ENCODE data around the gene BLZF1. TPM values are rescaled to one million over a fixed set of nuclear protein-coding genes. Genes with fewer than 3 reads are reported as not detected.
A peak's percentile ranks its signal among the peaks of the same experiment; 100 is the strongest.

BLZF1 gene
- total RNA-seq, 1 experiment from 2014 or later = 19.6 TPM

- DNase-seq (ENCODE audit: low read depth, low spot score) (peak; percentile 76), ATAC-seq (peak; percentile 48)
- no peak for TF ChIP-seq POLR2AphosphoS5 (IDR thresholded peaks at IDR 0.05; ENCODE audit: low read depth, low read length)
- TF ChIP-seq, protein P1, sequence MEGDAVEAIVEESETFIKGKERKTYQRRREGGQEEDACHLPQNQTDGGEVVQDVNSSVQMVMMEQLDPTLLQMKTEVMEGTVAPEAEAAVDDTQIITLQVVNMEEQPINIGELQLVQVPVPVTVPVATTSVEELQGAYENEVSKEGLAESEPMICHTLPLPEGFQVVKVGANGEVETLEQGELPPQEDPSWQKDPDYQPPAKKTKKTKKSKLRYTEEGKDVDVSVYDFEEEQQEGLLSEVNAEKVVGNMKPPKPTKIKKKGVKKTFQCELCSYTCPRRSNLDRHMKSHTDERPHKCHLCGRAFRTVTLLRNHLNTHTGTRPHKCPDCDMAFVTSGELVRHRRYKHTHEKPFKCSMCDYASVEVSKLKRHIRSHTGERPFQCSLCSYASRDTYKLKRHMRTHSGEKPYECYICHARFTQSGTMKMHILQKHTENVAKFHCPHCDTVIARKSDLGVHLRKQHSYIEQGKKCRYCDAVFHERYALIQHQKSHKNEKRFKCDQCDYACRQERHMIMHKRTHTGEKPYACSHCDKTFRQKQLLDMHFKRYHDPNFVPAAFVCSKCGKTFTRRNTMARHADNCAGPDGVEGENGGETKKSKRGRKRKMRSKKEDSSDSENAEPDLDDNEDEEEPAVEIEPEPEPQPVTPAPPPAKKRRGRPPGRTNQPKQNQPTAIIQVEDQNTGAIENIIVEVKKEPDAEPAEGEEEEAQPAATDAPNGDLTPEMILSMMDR (IDR thresholded peaks at IDR 0.05) = no peak
- no peak for TF ChIP-seq SIN3A (IDR thresholded peaks at IDR 0.05; ENCODE audit: borderline replicate concordance, insufficient read depth, low read depth, low read length)
- no peak for TF ChIP-seq TCF7L2 (IDR thresholded peaks at IDR 0.05; ENCODE audit: low read depth, low read length)
- TF ChIP-seq REST (IDR thresholded peaks at IDR 0.05; ENCODE audit: insufficient read depth in 1 of 2, low read depth in 2 of 2, low read length in 1 of 2) = no peak
- Histone ChIP-seq H3K27me3 (ENCODE audit: control insufficient read depth, insufficient read depth, low read length) (no peaks in the 10 kb centered on the region), H3K36me3 (ENCODE audit: control insufficient read depth, insufficient read depth, low read length) (peaks cover 3% of the 10 kb centered on the region; the same call in 1 of the 2 replicates), H3K9me3 (ENCODE audit: control insufficient read depth, insufficient read depth, low read depth, low read length) (no peaks in the 10 kb centered on the region), H3K4me3 (ENCODE audit: low read depth in 2 of 2, low read length in 2 of 2) (peak overlapping the region in 1 of 2 experiments; percentile 2; a peak in 1 of 4 replicates), H3K27ac (ENCODE audit: low read length) (peak overlapping the region; percentile 76), H3K4me1 (ENCODE audit: control insufficient read depth, insufficient read depth, low read length) (peaks cover 9% of the 10 kb centered on the region; the same call in 1 of the 2 replicates)
- in situ Hi-C loops (cut with HindIII; ENCODE audit: low pct_unique_long_range_greater_than_20kb, low sequenced_read_pairs) = no loop called here
- ChIA-PET POLR2A (interaction anchor here (0.6 kb wide), 1 partner anchor 13 kb away, joined by 3 read pairs; no protein-coding TSS in a partner anchor), CTCF (no interaction called here)
- no TSS peak for BruUV-seq (replicated peaks)
- intact Hi-C loops (cut with micrococcal nuclease; ENCODE audit: unreplicated experiment) = no loop called here
Measured at GRCh38 chr1:169363046-169363730, 4.8 kb upstream of the BLZF1 start.

DNA sequence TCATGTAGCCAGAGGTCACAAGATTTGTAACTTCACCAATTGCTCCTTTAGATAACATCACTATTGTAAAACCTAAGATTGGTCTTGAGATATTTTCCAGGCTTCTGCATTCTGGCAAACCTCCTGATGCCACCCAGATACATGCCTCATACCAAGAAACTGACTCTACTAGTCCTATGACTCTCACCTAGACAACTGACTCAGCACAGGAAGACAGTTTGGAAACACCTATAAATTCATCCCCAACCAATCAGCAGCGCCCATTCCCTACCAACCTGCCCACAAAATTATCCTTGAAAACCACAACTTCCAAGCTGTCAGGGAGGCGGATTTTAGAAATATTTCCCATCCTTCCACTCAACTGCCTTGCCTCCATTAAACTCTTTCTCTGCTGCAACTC is 3.0 kb upstream of the BLZF1 start:
- POLR2A ChIA-PET = no interaction called here
- no peak overlapping the region for H3K4me3 ChIP-seq (ENCODE audit: low read depth in 2 of 2, low read length in 2 of 2)
- DNase-seq (ENCODE audit: low read depth, low spot score) (no peak), ATAC-seq (no peak)
- in situ Hi-C loops (cut with HindIII; ENCODE audit: low pct_unique_long_range_greater_than_20kb, low sequenced_read_pairs) (no loop called here), intact Hi-C loops (cut with micrococcal nuclease; ENCODE audit: unreplicated experiment) (loop anchor here (5.0 kb wide), 1 partner anchor 122 kb away; the partner anchor contains the start of gene SLC19A2)
- no peak overlapping the region for H3K27ac ChIP-seq (ENCODE audit: low read length)
- BruUV-seq (replicated peaks) = no TSS peak
- H3K27me3 ChIP-seq (ENCODE audit: control insufficient read depth, insufficient read depth, low read length) = no peaks in the 10 kb centered on the region
- peaks cover 14% of the 10 kb centered on the region; the same call in 1 of the 2 replicates for H3K4me1 ChIP-seq (ENCODE audit: control insufficient read depth, insufficient read depth, low read length)
- no peaks in the 10 kb centered on the region for H3K9me3 ChIP-seq (ENCODE audit: control insufficient read depth, insufficient read depth, low read depth, low read length)
- CTCF ChIA-PET = interaction anchor here (0.6 to 1.1 kb wide), 2 partner anchors 762 to 1494 kb away, joined by 4 to 5 read pairs; no protein-coding TSS in a partner anchor
- TF ChIP-seq POLR2AphosphoS5 (IDR thresholded peaks at IDR 0.05; ENCODE audit: low read depth, low read length) = no peak
- no peak for TF ChIP-seq TCF7L2 (IDR thresholded peaks at IDR 0.05; ENCODE audit: low read depth, low read length)
- TF ChIP-seq SIN3A (IDR thresholded peaks at IDR 0.05; ENCODE audit: borderline replicate concordance, insufficient read depth, low read depth, low read length) = no peak
- TF ChIP-seq REST (IDR thresholded peaks at IDR 0.05; ENCODE audit: insufficient read depth in 1 of 2, low read depth in 2 of 2, low read length in 1 of 2) = no peak
- TF ChIP-seq, protein P1 (IDR thresholded peaks at IDR 0.05) = no peak
- peaks cover 13% of the 10 kb centered on the region for H3K36me3 ChIP-seq (ENCODE audit: control insufficient read depth, insufficient read depth, low read length)
